ENCODE measurements around the gene DUSP11.
A peak's percentile ranks its signal among the peaks of the same experiment; 100 is the strongest.
"Not testable (repeated sequence)": the region's sequence is repeated elsewhere in the genome, so short reads cannot be mapped to it uniquely, and the experiment has no call there.

DUSP11 gene

DNA sequence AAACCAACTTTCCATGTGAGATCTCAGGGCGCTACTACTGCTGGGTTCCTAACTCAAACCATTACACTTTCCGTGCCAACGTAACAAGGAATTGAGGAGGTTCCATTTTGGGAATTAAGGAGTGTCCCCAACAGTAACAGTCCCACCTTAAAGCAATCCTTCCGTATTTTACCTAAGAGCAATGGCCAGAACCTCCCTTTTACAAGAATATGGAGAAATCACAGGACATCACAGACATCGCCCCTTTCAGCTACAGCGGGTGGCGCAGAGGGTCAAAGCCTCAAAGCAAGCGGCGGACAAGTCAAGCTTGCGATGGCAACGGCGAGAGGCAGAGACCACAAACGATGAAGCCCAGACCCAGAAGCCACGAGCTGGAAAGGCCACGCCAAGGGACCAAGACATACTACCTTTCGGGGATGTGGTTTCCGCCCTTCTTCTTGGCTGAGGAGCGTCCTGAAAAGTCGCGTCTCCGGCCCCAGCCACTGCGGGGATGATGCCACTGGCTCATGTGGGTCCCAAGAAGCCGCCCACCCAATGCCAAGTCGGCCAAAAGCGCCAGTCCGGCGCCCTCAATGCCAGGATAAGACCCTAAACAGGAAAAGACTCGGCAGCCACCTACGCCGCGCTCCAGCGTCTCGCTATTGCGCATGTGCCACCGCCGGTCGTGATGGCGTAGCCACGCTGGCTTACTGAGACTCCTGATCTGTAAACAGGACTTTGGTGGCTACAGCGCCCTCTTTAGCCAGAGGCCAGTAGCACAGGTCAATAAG lies at the start of gene DUSP11:
DUSP11 (minus strand) TSS at position 637 of the 770 bp plus-strand sequence; CDS start at position 508, 129 bp downstream.
- peak; percentile 98 for DNase-seq

DNA sequence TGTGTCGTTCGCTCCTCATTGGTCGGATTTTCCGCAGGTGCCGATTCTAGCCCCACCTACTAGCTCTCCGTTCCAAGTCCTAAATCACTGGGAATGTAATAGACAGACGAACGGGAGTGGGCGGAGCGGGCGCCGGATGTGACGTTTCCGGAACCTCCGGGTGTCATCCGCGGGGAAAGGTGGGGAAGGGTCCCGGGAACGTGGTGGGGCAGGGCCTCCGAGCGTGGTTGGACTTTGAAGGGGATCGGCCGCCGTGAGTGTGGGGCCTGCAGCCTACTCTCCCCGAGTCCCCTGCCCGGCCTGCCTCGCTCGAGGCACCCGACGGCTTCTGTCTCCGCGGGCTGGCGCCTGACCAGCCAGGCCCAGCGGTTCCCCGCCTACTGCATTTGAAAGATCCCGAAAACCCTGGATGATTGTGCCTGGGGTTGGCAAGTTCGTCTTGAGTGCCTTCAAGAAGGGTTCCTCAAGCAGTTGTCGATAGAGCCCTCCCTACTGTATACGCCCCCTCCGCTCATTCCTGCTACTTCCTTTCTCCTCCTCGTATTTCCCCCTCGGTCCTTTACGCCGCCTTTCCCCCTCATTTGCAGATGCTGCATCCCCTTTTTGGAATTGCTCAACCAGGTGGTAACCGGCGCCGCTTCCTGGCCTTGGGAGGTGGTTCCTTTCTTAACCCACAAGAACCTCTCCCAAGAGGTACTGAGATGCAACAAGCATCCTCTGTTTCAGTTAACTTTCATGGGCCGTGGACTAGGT lies 49.1 kb upstream of the DUSP11 start, which contains the start of gene STAMBP:
STAMBP (plus strand) TSS at position 144 of the 753 bp plus-strand sequence. CDS start 1,896 bp downstream, outside the sequence.
- DNase-seq: peak; percentile 97

DNA sequence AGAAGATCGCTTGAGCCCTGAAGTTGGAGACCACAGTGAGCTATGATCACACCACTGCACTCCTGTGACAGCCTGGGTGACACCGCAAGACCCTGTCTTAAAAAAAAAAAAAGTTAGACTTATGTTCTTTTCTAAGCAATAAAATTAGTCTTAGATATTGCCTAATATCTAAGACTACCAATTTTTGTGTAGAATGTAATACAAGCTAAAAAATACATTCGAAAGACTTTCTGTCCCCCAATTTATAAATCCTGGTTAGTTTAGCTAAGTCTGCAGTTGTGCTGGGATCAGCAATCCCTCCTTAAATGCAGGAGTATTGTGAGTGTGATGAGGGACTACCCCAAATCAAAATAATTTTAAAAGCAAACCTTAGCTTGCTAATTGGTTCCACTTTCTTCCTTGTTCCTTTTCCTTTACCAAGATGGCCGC lies 48.5 kb upstream of the DUSP11 start:
- DNase-seq: no peak

- DNase-seq: no peak
Observed at GRCh38 chr2:73827660-73828388, 47.9 kb upstream of the DUSP11 start.

DNA sequence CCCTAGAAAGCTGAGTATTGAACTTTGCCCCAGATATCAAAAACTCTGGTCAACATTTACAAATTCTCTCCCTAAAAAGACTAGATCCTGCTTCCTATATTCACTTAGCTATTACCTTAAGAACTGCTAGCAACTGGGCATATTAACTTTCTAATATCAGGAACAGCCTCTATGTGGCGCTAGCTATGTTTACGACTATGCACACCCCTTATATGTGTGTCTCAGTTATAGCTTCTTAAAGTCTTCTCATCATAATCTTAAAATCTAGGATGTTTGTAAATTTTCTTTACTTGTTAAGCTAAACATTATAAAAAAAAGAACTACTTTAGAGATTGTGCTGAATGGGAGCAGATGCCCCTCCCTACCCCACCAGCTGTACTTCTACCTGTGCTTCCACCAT lies 47.1 kb upstream of the DUSP11 start:
- DNase-seq: no peak

- no peak for DNase-seq
Observed at GRCh38 chr2:73825408-73825807, 45.5 kb upstream of the DUSP11 start.

GRCh38 chr2:73823916-73824523 lies 44.1 kb upstream of the DUSP11 start:
- DNase-seq: peak; percentile 72

GRCh38 chr2:73823416-73823815 lies 43.5 kb upstream of the DUSP11 start:
- no peak for DNase-seq

DNA sequence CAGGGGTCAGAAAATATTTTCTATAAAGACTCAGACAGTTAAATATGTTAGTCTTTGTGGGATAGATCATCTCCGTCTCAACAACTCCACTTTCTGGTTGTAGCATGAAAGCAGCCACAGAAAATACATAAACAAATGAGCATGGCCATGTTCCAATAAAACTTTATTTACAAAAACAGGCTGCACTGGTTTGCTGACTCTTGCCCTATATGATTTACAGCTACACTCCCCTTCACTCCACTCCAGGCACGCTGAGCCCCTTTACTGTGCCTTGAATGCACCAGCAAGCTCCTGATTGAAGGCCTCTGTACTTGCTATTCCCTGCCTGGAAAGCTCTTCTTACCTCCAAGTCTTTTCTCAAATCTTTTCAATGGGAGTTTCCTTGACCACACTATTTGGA lies 43.1 kb upstream of the DUSP11 start:
- DNase-seq: no peak

DNA sequence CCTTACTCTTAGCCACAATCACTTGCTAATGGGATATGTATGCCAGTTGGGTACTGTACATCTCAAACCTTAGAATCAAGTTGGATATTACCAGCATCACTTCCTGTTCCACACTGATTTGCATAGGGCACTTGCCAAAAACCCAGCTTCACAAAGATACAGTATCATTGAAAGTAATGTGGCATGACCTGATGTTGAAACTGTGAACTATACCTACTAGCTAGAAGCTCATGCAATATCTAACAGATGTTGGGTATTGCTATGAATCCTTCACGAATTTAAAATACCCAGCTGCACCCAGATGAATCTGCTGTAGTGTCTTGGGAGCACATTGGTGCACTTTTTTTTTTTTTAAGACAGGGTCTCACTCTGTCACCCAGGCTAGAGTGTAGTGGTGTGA lies 42.4 kb upstream of the DUSP11 start:
- DNase-seq: no peak

GRCh38 chr2:73821669-73822068 lies 41.8 kb upstream of the DUSP11 start:
- DNase-seq: no peak

- DNase-seq: no peak
Observed at GRCh38 chr2:73821227-73821626, 41.3 kb upstream of the DUSP11 start.

- DNase-seq: no peak
Observed at GRCh38 chr2:73818296-73818695, 38.4 kb upstream of the DUSP11 start.

DNA sequence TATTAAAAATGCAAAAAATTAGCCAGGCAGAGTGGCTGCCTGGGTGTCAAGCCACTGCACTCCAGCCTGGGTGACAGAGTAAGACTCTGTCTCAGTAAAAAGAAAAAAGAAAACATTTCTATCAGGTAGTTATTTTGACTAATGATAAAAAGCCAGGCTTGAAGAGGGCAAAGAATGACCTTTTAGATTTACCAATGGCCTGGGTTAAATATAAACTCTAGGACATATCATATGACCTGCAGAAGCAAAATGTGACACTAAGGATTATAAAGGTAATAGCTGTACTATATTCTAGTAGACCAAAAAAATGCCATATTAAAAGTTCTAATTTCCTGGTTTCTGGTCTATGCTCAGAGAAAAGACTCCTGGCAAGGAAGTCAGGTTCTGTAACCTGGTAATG lies 32.7 kb upstream of the DUSP11 start:
- DNase-seq: no peak

DNA sequence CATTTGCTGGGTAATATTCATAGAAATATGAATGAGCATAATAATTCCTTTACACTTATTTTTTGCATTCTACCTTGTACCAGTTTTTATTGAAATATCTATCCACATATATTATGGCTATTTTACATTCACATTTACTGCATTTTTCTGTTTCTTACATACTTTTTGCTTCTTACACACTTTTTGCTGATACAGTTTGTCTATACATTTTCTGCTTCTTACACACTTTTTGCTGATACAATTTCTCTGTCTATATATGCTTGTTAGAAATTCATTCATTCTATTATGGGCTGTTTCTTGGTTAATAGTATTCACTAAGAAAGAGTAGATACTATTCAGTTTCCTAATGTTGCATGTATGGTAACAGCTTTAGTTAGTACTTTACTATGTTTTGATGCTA lies 32.0 kb upstream of the DUSP11 start:
- DNase-seq: no peak

- DNase-seq: not testable (repeated sequence)
Observed at GRCh38 chr2:73783883-73784282, 4.0 kb upstream of the DUSP11 start, which contains the start of gene C2orf78. C2orf78 (plus strand) TSS chr2:73784183; CDS start chr2:73784310, 127 bp downstream.

DNA sequence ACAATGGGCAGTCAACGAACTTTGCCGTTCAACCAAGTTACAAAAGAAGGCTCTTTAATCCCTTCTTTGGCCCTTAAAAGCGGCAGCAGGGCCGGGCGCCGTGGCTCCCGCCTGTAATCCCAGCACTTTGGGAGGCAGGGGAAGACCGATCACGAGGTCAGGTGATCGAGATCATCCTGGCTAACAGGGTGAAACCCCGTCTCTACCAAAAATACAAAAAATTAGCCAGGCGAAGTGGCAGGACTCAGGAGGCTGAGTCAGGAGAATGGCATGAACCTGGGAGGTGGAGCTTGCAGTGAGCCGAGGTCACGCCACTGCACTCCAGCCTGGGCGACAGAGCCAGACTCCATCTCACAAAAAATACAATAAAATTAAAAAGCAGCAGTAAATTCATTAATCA lies 3.5 kb upstream of the DUSP11 start:
- DNase-seq: not testable (repeated sequence)

DNA sequence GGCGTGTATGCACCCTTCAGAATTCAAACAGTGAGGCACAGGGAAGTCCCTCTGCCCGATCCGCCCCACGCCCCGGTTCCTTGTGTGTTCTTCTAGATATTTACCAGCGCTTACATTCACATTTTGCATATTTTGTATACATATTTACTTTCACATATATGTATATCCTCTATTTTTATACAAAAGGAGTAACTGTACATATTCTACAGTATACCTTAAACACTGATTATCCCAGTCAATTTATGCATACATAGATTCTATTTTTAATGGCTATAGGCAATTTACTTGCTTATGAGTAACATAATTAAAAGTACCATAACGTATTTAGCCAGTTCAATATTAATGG lies 307 bp upstream of the DUSP11 start:
- DNase-seq: no peak

- not testable (repeated sequence) for DNase-seq
Observed at GRCh38 chr2:73778867-73779466, 936 bp downstream of the DUSP11 start.

- DNase-seq: no peak
Observed at GRCh38 chr2:73776869-73777519, 2.9 kb downstream of the DUSP11 start.

DNA sequence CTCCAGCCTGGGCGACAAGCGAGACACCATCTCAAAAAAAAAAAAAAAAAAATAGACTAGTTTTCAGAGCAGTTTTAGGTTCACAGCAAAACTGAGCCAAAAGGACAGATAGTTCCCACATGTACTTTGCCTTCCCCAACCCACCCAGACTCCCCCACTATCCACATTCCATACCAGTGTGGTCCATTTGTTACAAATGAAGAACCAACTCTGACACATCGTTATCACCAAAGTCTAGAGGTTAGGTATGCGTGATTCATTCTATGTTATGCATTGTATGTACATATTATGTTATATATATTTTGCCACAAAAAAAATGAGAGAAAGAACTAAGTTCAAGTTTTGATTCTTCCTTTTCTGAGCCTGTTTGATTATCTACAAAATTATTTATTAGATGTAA lies 3.5 kb downstream of the DUSP11 start:
- no peak for DNase-seq

DNA sequence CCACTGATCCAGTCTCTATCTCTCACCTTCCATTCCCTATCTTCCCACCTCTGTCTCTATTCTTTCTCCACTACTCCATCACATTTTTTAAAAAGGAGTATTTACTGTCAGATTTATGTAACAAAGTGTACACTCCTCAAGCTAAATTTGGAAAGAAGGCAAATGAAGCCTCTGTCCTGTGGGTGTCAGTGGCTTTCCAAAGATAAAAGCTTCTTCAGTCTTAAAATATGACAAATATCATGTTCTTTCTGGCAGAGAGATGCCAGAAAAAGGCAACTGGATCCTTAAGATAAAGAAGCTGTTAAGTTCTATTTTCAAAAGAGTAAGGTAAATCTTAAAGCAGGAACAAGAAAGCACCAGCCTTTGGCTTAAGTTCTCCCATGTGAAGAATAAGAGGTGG lies 7.1 kb downstream of the DUSP11 start:
- no peak for DNase-seq

Data from CD4-positive, alpha-beta T cell treated with Interleukin-10 for 1 hour (primary cell).